HepG2 (cell line): ENCODE data around the gene NUDT3. TPM values are rescaled to one million over a fixed set of nuclear protein-coding genes. Genes with fewer than 3 reads are reported as not detected.

Experiments used
- ATAC-seq: fragments of 200-7000 bp; cut with Tn5 transposase; 3 replicates; pipeline ENCODE4 v1.9.1; 2020; ENCODE audit warnings: mild to moderate bottlenecking, moderate library complexity
- BruUV-seq: library from RNA; stranded (reverse); fragments of 400-500 nt; replicated peaks from 2 replicates; lab custom pipeline; 2021; lab: Mats Ljungman, UMichigan
- CTCF ChIA-PET: fragments of 300-600 bp; formaldehyde crosslinking; extraction: SDS; loops from one replicate; lab custom pipeline; 2021; ENCODE audit warnings: low total read pairs, inconsistent platforms, low intra/inter-chr PET ratio; lab: Yijun Ruan, JAX
- POLR2A ChIA-PET: fragments of 350-600 bp; sonication (Branson Sonifier 250); formaldehyde crosslinking; loops from one replicate; lab custom pipeline; 2020; ENCODE audit warnings: antibody characterized with exemption, inconsistent platforms; lab: Yijun Ruan, JAX
- DNase-seq: peaks from one replicate; pipeline ENCODE4 v3.0.0-alpha.2; 2015; ENCODE audit warnings: low spot score
- FAIRE-seq: peaks from 3 replicates; lab custom pipeline; 2011; peaks lifted over from hg19 to GRCh38; lab: Jason Lieb, UNC
- H2AFZ ChIP-seq: one replicate; pipeline ENCODE4 v1.6.1; 2011; ENCODE audit warnings: low read length, inconsistent platforms
- H3K27ac ChIP-seq: fragments of 300-600 bp; 3 replicates; pipeline ENCODE4 v1.8.0; 2011; ENCODE audit warnings: mixed run types, mild to moderate bottlenecking, mixed read lengths, low read length, inconsistent platforms; ENCODE audit not compliant: insufficient read depth; ENCODE audit errors: extremely low read length
- H3K27me3 ChIP-seq, 2 experiments: fragments of 200-600 bp in 1 of 2; 2 replicates in 1 of 2; 3 replicates in 1 of 2; pipeline versions ENCODE4 v1.6.0 to v1.8.0; 2011; ENCODE audit warnings: low read length in 2 of 2, mild to moderate bottlenecking in 2 of 2, moderate library complexity in 2 of 2, inconsistent platforms in 1 of 2; ENCODE audit not compliant: insufficient read depth in 2 of 2, control insufficient read depth in 1 of 2
- H3K36me3 ChIP-seq, 2 experiments: fragments of 200-600 bp in 1 of 2; replicated peaks in 1 of 2; 2 replicates in 1 of 2; 3 replicates in 1 of 2; pipeline versions ENCODE4 v1.5.1 to v1.8.0; 2011; ENCODE audit warnings: low read length in 2 of 2, inconsistent platforms in 1 of 2; ENCODE audit not compliant: insufficient read depth in 2 of 2, control insufficient read depth in 1 of 2
- H3K4me1 ChIP-seq: 2 replicates; pipeline ENCODE4 v1.5.1; 2012; ENCODE audit warnings: low read length, inconsistent platforms; ENCODE audit not compliant: insufficient read depth
- H3K4me2 ChIP-seq: 2 replicates; pipeline ENCODE4 v1.6.0; 2011; ENCODE audit warnings: low read depth, low read length, inconsistent platforms
- H3K4me3 ChIP-seq, 3 experiments: fragments of 200-600 bp in 1 of 3; sonication (generic), shearing (Covaris generic) in 1 of 3; replicated peaks in 1 of 3; 2 replicates each; pipeline ENCODE4 v1.5.1; 2011 to 2016; ENCODE audit warnings: low read length in 3 of 3, inconsistent platforms in 2 of 3, low read depth in 2 of 3, mild to moderate bottlenecking in 2 of 3, control low read depth in 1 of 3, mixed read lengths in 1 of 3; ENCODE audit not compliant: insufficient read depth in 1 of 3
- H3K79me2 ChIP-seq: one replicate; pipeline ENCODE4 v1.6.1; 2011; ENCODE audit warnings: low read length, inconsistent platforms; ENCODE audit not compliant: insufficient read depth
- H3K9ac ChIP-seq: 2 replicates; pipeline ENCODE4 v1.6.0; 2011; ENCODE audit warnings: mild to moderate bottlenecking, low read depth, low read length, inconsistent platforms; ENCODE audit not compliant: insufficient read depth
- H3K9me3 ChIP-seq: 2 replicates; pipeline ENCODE4 v1.5.1; 2012; ENCODE audit warnings: mild to moderate bottlenecking, low read length
- H4K20me1 ChIP-seq: 2 replicates; pipeline ENCODE4 v1.6.0; 2011; ENCODE audit warnings: inconsistent platforms, mild to moderate bottlenecking, low read length, moderate library complexity; ENCODE audit not compliant: insufficient read depth
- EED ChIP-seq: sonication (generic); formaldehyde crosslinking; IDR thresholded peaks from 2 replicates; pipeline ENCODE4 v1.5.0; 2020; ENCODE audit warnings: mild to moderate bottlenecking, missing genetic modification reagents
- POLR2AphosphoS2 ChIP-seq: IDR thresholded peaks from 2 replicates; pipeline ENCODE4 v1.6.1; 2011; ENCODE audit warnings: low read depth, low read length, improper control_type of control experiment
- POLR2G ChIP-seq: fragments of 200-400 bp; formaldehyde crosslinking; IDR thresholded peaks from 2 replicates; pipeline ENCODE4 v1.6.1; 2018; ENCODE audit warnings: mild to moderate bottlenecking, low read depth, low read length, moderate library complexity
- ZBTB33 ChIP-seq: sonication (generic); formaldehyde crosslinking; IDR thresholded peaks from 2 replicates; pipeline ENCODE4 v1.4.0; 2020; ENCODE audit warnings: missing genetic modification reagents
- ZC3H13 ChIP-seq: sonication (generic); formaldehyde crosslinking; IDR thresholded peaks from 2 replicates; pipeline ENCODE4 v1.8.1; 2023; ENCODE audit warnings: mild to moderate bottlenecking, missing genetic modification reagents, moderate library complexity
- WGBS: methylation state at CpG from one replicate; pipeline ENCODE4 v1.1.6; 2017; ENCODE audit warnings: low lambda C conversion rate; 5-methylcytosine and 5-hydroxymethylcytosine counted together
- in situ Hi-C: cut with HindIII; loops from 2 replicates; pipeline ENCODE4 v1.10.0; 2017; ENCODE audit warnings: low pct_unique_long_range_greater_than_20kb; ENCODE audit not compliant: extremely low pct_ligation_motif_present
- intact Hi-C: fragments of 100-400 bp; cut with micrococcal nuclease; formaldehyde crosslinking; loops from one replicate; pipeline ENCODE4 v1.10.0; 2022; ENCODE audit not compliant: unreplicated experiment
- polyA plus RNA-seq, 8 experiments: library from polyadenylated mRNA; depleted of rRNA in 3 of 8; stranded (reverse) in 7 of 8; unstranded in 1 of 8; fragments of >200 nt; fragmentation: Illumina TruSeq in 4 of 8; extraction: Trizol in 4 of 8; gene quantifications; 2 replicates each; pipeline versions ENCODE4 v1.2.1 to v1.2.3, GENCODE V29; 2011 to 2016; ENCODE audit warnings: low read depth in 4 of 8, missing spikeins in 1 of 8, mixed read lengths in 1 of 8; ENCODE audit not compliant: insufficient read depth in 1 of 8
- total RNA-seq, 5 experiments: library from RNA; depleted of rRNA; stranded (reverse); fragments of >200 nt; fragmentation: Illumina TruSeq; extraction: Trizol; gene quantifications; 2 replicates each; pipeline ENCODE4 v1.2.3, GENCODE V29; 2016; ENCODE audit warnings: low read depth in 1 of 5

The NUDT3 gene
- total and polyA plus RNA-seq, 2 of the 13 experiments (the other 11 are each of a cell fraction or from before 2014, with no cell fraction given) = 20.2 to 20.6 TPM

- peak overlapping the region; percentile 75 for H3K9ac ChIP-seq
- in situ Hi-C loops (loop anchor here (5.0 to 25.0 kb wide), 2 partner anchors 170 to 365 kb away; no protein-coding TSS in a partner anchor), intact Hi-C loops (loop anchor here (2.0 to 5.0 kb wide), 3 partner anchors 51 to 360 kb away; partner anchors contain the start of gene NUDT3)
- ATAC-seq (no peak), FAIRE-seq (no peak), DNase-seq (no peak)
- no peaks in the 10 kb centered on the region for H3K9me3 ChIP-seq
- H4K20me1 ChIP-seq = 0 out of 2 replicates have a peak, but pooled peaks cover 4% of the 10 kb centered on the region
- no peaks in the 10 kb centered on the region for H3K79me2 ChIP-seq
- BruUV-seq = no TSS peak
- TF ChIP-seq POLR2G = 0 out of 2 replicates have a peak, but pooled peaks have one; percentile 8
- TF ChIP-seq ZC3H13 (CRISPR knock-in tag) = no peak
- TF ChIP-seq POLR2AphosphoS2 = no peak
- 0 out of 2 replicates have a peak, but pooled peaks have one; percentile 27 for TF ChIP-seq EED (CRISPR knock-in tag)
- peak; percentile 87; the same call in 1 of the 2 replicates for TF ChIP-seq ZBTB33
- H3K4me2 ChIP-seq = peak overlapping the region; percentile 99
- no peak overlapping the region for H3K27ac ChIP-seq
- WGBS = 92% methylated on average over 6 of the region's 6 CpGs
- H3K4me3 ChIP-seq = peak overlapping the region in 1 of 3 experiments; percentile 82; a peak in 1 of 6 replicates
- no peaks in the 10 kb centered on the region for H3K27me3 ChIP-seq
- H3K36me3 ChIP-seq = peaks cover 9 to 20% of the 10 kb centered on the region in 2 experiments; a peak in 4 of 5 replicates
- peaks cover 52% of the 10 kb centered on the region for H3K4me1 ChIP-seq
- POLR2A ChIA-PET = interaction anchor here (2.9 to 5.9 kb wide), 2 partner anchors 24 to 169 kb away, joined by 17 to 100 read pairs; no protein-coding TSS in a partner anchor
- H2AFZ ChIP-seq = no peak overlapping the region
- CTCF ChIA-PET = interaction anchor here (1.4 to 1.9 kb wide), 2 partner anchors 145 to 168 kb away, joined by 12 to 27 read pairs; partner anchors contain the start of gene NUDT3
These were observed 144.8 kb downstream of the NUDT3 start for GRCh38 chr6:34247481-34248197.
